Suprapubic skin (tissue), 3 donors: Measurements from ENCODE around the gene FGF1.

Experiments used
- EP300 ChIP-seq: sonication (generic); formaldehyde crosslinking; IDR thresholded peaks from one replicate; pipeline ENCODE4 v1.6.1; 2017; ENCODE audit warnings: antibody characterized with exemption
- POLR2A ChIP-seq, 2 donors: fragments of 450-650 bp; IDR thresholded peaks; one replicate each; pipeline ENCODE4 v1.6.1; 2017; ENCODE audit warnings: antibody characterized with exemption in 2 of 2, mild to moderate bottlenecking in 2 of 2, moderate library complexity in 2 of 2
- TF ChIP-seq, protein P1 (sequence below), 2 donors: fragments of 200-600 bp in 1 of 2; fragments of 450-650 bp in 1 of 2; sonication (generic) in 1 of 2; IDR thresholded peaks; one replicate each; pipeline ENCODE4 v1.5.1; 2016 to 2019; ENCODE audit warnings: antibody characterized with exemption in 2 of 2, mild to moderate bottlenecking in 1 of 2, moderate library complexity in 1 of 2

DNA sequence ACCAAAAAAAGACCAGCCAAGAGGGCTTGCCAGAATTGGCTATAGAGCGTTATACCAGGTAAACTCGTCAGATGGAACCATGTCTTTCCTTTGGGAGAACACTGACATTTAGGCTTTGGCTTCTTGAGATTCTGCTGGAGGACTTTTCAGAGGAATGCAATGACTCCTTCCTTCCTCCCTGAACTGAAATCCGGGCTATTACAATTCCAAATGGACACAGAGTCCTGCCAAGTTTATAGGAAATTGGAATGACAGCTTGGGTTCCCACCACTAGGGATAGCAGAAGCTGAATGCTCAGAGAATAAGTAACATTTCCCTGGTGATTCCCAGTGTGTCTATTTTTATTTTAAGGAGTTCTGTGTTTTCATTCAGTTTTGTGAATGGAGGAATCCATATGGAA lies 143.0 kb downstream of the FGF1 start:
- no peak for TF ChIP-seq EP300
- TF ChIP-seq, protein P1, sequence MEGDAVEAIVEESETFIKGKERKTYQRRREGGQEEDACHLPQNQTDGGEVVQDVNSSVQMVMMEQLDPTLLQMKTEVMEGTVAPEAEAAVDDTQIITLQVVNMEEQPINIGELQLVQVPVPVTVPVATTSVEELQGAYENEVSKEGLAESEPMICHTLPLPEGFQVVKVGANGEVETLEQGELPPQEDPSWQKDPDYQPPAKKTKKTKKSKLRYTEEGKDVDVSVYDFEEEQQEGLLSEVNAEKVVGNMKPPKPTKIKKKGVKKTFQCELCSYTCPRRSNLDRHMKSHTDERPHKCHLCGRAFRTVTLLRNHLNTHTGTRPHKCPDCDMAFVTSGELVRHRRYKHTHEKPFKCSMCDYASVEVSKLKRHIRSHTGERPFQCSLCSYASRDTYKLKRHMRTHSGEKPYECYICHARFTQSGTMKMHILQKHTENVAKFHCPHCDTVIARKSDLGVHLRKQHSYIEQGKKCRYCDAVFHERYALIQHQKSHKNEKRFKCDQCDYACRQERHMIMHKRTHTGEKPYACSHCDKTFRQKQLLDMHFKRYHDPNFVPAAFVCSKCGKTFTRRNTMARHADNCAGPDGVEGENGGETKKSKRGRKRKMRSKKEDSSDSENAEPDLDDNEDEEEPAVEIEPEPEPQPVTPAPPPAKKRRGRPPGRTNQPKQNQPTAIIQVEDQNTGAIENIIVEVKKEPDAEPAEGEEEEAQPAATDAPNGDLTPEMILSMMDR (IDR thresholded peaks at IDR 0.05) = peak in 1 of 2 donors; percentile 26
- TF ChIP-seq POLR2A (IDR thresholded peaks at IDR 0.05) = no peak
